ENCODE results near the gene ATP1B1. TPM values are rescaled to one million over a fixed set of nuclear protein-coding genes. Genes with fewer than 3 reads are reported as not detected.

ATP1B1 gene
- total and polyA plus RNA-seq, 2 of the 8 experiments (the other 6 are each of a cell fraction or from before 2014, with no cell fraction given), result 16.3 to 76.5 TPM

DNA sequence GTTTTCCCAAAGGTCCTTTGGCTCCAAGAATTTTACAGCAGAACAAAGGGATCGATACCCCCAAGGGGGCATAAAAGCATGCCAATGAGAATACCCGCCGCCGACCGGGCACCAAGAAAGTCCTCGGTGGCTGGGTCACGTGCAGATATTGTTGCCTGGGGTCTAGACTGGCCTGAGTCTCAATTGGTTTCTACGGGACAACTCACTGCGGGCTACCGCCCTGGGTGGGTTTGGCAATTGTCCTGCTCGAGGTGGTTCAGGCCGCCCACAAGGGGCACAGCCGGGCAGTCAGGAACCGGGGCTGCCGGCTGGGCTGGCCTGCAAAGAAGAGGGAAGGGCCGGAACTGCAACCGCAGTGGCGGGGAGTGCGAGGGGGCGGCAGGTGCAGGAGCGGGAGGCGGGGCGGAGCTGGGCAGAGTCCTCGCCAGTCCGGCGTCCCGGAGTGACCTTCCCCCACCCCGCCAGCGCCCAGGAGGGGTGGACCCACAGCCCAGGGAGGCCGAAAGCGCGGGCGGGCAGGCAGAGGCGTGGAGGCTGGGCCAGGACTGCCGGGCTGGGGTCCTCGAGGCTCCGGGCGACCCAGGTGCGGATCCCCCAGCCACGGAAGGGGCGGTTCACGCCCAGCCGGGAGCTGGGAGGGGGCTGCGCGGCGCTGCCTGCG lies 926 bp upstream of the ATP1B1 start:
- no peak for FAIRE-seq
- CTCF ChIA-PET (ENCODE audit: partially characterized antibody), result no interaction called here
- peak; percentile 81; the same call in 1 of the 2 replicates for TF ChIP-seq RBBP5 (IDR thresholded peaks at IDR 0.05; ENCODE audit: borderline replicate concordance, low read depth, low read length)
- no peak; the same call in 1 of the 2 replicates for TF ChIP-seq CREB1 (IDR thresholded peaks at IDR 0.05)
- TF ChIP-seq BRCA1 (IDR thresholded peaks at IDR 0.05; ENCODE audit: low read depth, low read length), result no peak
- 0 out of 2 replicates have a peak, but pooled peaks have one; percentile 27 for TF ChIP-seq KDM1A (IDR thresholded peaks at IDR 0.05; ENCODE audit: borderline replicate concordance, low read length)
- no peak for TF ChIP-seq CTBP2 (IDR thresholded peaks at IDR 0.05; ENCODE audit: borderline replicate concordance, insufficient read depth, insufficient read length, low read length)
- peak; percentile 25 for TF ChIP-seq TAF1 (IDR thresholded peaks at IDR 0.05; ENCODE audit: low read depth, low read length)
- no peak for TF ChIP-seq POU5F1 (IDR thresholded peaks at IDR 0.05; ENCODE audit: low read depth, low read length)
- peak; percentile 77 for TF ChIP-seq PHF8 (conservative IDR thresholded peaks at IDR 0.05; ENCODE audit: low read depth, low read length)
- TF ChIP-seq TAF7 (optimal IDR thresholded peaks at IDR 0.05; ENCODE audit: borderline replicate concordance, low read depth, low read length), result no peak
- TF ChIP-seq RFX5 (IDR thresholded peaks at IDR 0.05; ENCODE audit: borderline replicate concordance, low read depth, low read length), result no peak
- TF ChIP-seq FOSL1 (IDR thresholded peaks at IDR 0.05; ENCODE audit: insufficient read depth, low read depth, low read length), result no peak
- TF ChIP-seq KDM4A (IDR thresholded peaks at IDR 0.05; ENCODE audit: low read depth, low read length, severe bottlenecking), result peak; percentile 84

More for the DNA sequence above, 926 bp upstream of the ATP1B1 start:
- H2AK5ac ChIP-seq (ENCODE audit: low read depth, low read length), result no peak overlapping the region
- H3K79me1 ChIP-seq (ENCODE audit: low read depth, low read length), result peaks cover 12% of the 10 kb centered on the region; the same call in 1 of the 2 replicates
- peaks cover 3 to 5% of the 10 kb centered on the region in 2 experiments for H4K20me1 ChIP-seq (replicated peaks in 1 of 2; ENCODE audit: control insufficient read depth in 1 of 2, insufficient read depth in 2 of 2, low read length in 2 of 2)
- 10% methylated on average over 15 of the region's 47 CpGs; no CpG with 5 or more reads in 1 of the 2 experiments for WGBS, 2 experiments (ENCODE audit: extremely low coverage in 1 of 2, insufficient coverage in 1 of 2, insufficient read length in 1 of 2, insufficient replicate concordance in 2 of 2, low coverage in 1 of 2, low lambda C conversion rate in 2 of 2, missing lambda C conversion rate in 1 of 2)
- peak overlapping the region; percentile 88 for H4K8ac ChIP-seq (ENCODE audit: extremely low read depth, insufficient read depth, low read length)
- H2BK15ac ChIP-seq (ENCODE audit: low read length), result no peak overlapping the region
- H3K4ac ChIP-seq (replicated peaks; ENCODE audit: insufficient read length, low read depth, low read length), result peak overlapping the region; percentile 25
- H2BK120ac ChIP-seq (replicated peaks; ENCODE audit: low read depth, low read length), result no peak overlapping the region
- H3K56ac ChIP-seq (replicated peaks; ENCODE audit: insufficient read length, low read depth, low read length), result peak overlapping the region; percentile 63
- H3K23me2 ChIP-seq (ENCODE audit: low read depth, low read length), result peaks cover 12% of the 10 kb centered on the region
- no peak overlapping the region for H3K23ac ChIP-seq (ENCODE audit: insufficient read length)
- no peak overlapping the region for H2BK20ac ChIP-seq (ENCODE audit: low read length)
- H3K14ac ChIP-seq (ENCODE audit: insufficient read length), result no peak overlapping the region
- H3K9ac ChIP-seq (replicated peaks in 1 of 4; ENCODE audit: extremely low read depth in 1 of 4, low read depth in 3 of 4, low read length in 3 of 4), result peak overlapping the region; percentile 65 to 79 (median 73)
- no peaks in the 10 kb centered on the region for H3K9me3 ChIP-seq (ENCODE audit: insufficient read depth in 2 of 2, low read depth in 1 of 2, low read length in 1 of 2)
- H3K36me3 ChIP-seq (ENCODE audit: control insufficient read depth in 2 of 4, insufficient read depth in 4 of 4, low read length in 3 of 4), result no peaks in the 10 kb centered on the region
- no peak overlapping the region; the same call in 1 of the 2 replicates for H2AFZ ChIP-seq (ENCODE audit: low read length)
- DNase-seq (ENCODE audit: low read depth in 1 of 2, low spot score in 2 of 2), result peak; percentile 44 to 89
- H4K5ac ChIP-seq (ENCODE audit: insufficient read length, low read depth, low read length), result peak overlapping the region; percentile 84
- H2BK12ac ChIP-seq (ENCODE audit: low read depth, low read length), result no peak overlapping the region
- peak overlapping the region; percentile 93 for H2BK5ac ChIP-seq (ENCODE audit: low read depth, low read length)
- H3K27ac ChIP-seq (ENCODE audit: low read depth, low read length), result peak overlapping the region; percentile 83; the same call in 1 of the 2 replicates
- POLR2A ChIA-PET (ENCODE audit: partially characterized antibody), result interaction anchor here (0.6 to 4.8 kb wide), 12 partner anchors 8 to 659 kb away, joined by 3 to 20 read pairs (median 3); no protein-coding TSS in a partner anchor
- H3K79me2 ChIP-seq (ENCODE audit: control insufficient read depth in 1 of 2, insufficient read depth in 2 of 2, low read length in 2 of 2), result peaks cover 22 to 37% of the 10 kb centered on the region in 2 experiments
- H3K4me2 ChIP-seq (ENCODE audit: insufficient read depth in 1 of 2, low read depth in 2 of 2, low read length in 2 of 2), result peak overlapping the region; percentile 76 to 95
- peaks cover 16 to 35% (median 23%) of the 10 kb centered on the region in 4 experiments for H3K4me1 ChIP-seq (replicated peaks in 1 of 4; ENCODE audit: control insufficient read depth in 3 of 4, insufficient read depth in 4 of 4, low read length in 3 of 4)
- peak overlapping the region; percentile 53 for H4K91ac ChIP-seq (replicated peaks; ENCODE audit: insufficient read length, low read length)
- H3K27me3 ChIP-seq (replicated peaks in 1 of 4; ENCODE audit: control insufficient read depth in 3 of 4, extremely low read depth in 1 of 4, insufficient read depth in 3 of 4, low read length in 3 of 4), result no peaks in the 10 kb centered on the region; a peak in 2 of 7 replicates
- H3K4me3 ChIP-seq (ENCODE audit: extremely low read depth in 1 of 4, insufficient read depth in 2 of 4, low read depth in 3 of 4, low read length in 4 of 4), result peak overlapping the region; percentile 61 to 93 (median 68)
- peak overlapping the region; percentile 93 for H3K18ac ChIP-seq (ENCODE audit: extremely low read depth, low read length)

Data from H1 (cell line).